GM12865 (cell line): Measurements from ENCODE around the gene ZBTB12.

Experiments
- DNase-seq: peaks from one replicate; pipeline ENCODE4 v3.0.0; 2010; ENCODE audit warnings: low read depth
- H3K4me3 ChIP-seq: 2 replicates; pipeline ENCODE4 v1.5.1; 2011; ENCODE audit warnings: mild to moderate bottlenecking, low read depth, low read length, control low read depth
- TF ChIP-seq, protein P1 (sequence below): IDR thresholded peaks from 2 replicates; pipeline ENCODE4 v1.5.1; 2011; ENCODE audit warnings: low read length, control low read depth, low read depth, inconsistent platforms; ENCODE audit not compliant: insufficient read depth; ENCODE audit errors: missing control alignments

Gene ZBTB12

DNA sequence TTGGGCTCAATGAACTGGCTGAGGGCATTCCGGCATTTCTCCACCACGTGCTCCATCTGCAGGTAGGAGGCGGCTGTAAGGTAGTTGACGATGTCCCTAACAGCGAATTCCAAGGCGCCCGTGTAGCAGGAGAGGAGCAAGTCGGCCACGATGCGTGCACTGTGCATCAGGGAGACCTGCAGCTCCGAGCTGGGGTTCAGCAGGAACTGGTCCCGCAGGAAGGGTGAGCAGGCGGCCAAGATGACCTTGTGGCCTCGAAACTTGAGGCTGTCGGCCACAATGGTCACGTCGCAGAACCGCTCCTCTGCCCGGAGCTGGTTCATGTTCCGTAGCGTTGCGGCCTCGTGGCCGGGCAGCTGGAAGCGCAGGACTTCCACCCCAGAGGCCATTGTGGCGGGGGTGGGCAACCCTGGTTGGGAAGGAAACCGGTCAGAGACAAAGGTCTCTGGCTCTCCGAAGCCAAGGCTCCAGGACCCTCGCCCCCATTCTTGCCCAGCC is 920 bp downstream of the ZBTB12 start:
- no peak for DNase-seq
- TF ChIP-seq, protein P1, sequence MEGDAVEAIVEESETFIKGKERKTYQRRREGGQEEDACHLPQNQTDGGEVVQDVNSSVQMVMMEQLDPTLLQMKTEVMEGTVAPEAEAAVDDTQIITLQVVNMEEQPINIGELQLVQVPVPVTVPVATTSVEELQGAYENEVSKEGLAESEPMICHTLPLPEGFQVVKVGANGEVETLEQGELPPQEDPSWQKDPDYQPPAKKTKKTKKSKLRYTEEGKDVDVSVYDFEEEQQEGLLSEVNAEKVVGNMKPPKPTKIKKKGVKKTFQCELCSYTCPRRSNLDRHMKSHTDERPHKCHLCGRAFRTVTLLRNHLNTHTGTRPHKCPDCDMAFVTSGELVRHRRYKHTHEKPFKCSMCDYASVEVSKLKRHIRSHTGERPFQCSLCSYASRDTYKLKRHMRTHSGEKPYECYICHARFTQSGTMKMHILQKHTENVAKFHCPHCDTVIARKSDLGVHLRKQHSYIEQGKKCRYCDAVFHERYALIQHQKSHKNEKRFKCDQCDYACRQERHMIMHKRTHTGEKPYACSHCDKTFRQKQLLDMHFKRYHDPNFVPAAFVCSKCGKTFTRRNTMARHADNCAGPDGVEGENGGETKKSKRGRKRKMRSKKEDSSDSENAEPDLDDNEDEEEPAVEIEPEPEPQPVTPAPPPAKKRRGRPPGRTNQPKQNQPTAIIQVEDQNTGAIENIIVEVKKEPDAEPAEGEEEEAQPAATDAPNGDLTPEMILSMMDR: no peak
- peak overlapping the region; percentile 62 for H3K4me3 ChIP-seq

DNA sequence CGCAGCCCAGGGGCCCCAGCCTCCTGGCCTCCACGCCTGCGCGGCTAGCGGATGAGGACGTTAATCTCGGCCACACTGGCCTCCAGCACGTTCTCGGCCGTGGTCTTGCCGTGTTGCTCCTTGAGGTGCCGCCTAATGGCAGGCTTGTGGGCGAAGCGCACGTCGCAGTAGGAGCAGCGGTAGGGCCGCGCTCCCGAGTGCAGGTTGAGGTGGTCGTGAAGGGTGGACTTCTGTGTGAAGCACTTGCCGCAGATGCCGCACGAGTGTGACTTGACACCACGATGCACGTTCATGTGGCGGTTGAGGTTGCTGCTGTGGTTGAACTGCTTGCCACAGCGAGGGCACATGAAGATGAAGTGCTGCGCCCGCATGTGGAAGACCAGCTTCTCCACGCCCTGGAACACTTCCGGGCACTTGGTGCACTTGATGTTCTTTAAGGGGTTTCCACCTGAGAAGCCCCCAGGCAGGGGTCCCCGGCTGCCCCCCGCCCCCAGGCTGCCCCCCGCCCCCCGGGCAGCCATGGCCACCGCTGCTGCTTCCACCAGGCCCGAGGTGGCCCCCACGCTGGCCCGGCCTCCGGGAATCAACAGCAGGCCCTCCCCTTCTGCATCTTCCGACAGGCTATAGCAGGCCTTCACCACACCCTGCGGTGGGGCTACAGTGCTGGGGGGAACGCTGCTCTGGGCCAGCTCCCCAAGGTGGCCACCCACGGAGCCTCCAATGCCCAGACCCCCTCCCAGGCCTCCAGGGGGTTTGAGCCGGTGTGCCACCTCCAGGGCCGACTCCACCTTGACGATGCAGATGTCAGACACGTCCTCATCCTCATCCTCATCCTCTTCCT is 1.8 kb downstream of the ZBTB12 start:
- DNase-seq: no peak
- H3K4me3 ChIP-seq: no peak overlapping the region
- TF ChIP-seq, protein P1: no peak

DNA sequence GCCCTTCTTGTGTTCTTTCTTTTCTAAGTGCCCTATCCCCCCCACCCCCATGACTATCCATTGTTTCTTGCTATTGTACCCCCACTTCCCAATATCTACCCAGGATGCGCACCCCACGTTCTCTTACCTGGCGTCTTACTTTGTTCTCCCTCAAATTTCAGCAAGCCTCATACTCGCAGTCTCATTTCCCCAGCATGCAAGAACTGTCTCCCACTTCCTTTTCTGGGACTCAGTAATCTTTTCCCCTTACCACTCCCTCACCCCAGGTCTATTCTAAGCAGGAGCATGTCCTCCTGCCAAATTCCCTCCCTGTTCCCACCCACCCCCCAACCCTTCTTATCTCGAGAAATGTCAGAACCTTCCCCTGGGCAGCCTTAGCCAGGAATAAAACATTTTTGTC is 2.7 kb downstream of the ZBTB12 start:
- TF ChIP-seq, protein P1: no peak

DNA sequence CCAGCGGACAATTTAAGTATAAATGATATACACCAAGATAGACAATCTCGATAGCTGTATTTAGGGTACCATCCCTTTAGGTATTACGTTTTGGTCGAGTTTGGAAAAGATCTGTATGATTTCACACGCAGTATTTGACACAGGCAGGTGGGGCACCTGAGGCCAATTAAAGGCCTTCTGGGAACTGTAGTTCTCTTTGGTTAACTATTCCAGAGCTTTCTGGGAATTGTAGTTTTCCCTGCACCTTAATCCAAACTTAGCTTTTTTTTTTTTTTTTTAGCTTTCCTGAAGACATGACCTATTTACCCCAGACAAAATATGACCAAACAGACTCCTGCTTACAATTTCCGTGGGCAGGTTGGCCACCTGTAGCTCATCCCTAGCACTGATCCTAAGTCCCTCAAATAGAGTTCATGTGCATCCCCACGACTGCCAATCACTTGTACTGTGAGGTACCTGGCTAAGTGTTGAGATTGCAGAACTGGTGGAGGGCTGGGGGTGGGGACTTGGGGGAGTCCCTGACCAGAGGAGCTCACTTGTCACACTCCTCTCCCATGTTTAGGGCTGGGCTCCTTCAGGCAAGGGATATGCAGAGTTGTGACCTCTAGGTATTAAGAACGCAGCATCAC is 3.4 kb downstream of the ZBTB12 start:
- TF ChIP-seq, protein P1: peak; percentile 0
- DNase-seq: peak; percentile 65
- peak overlapping the region; percentile 91 for H3K4me3 ChIP-seq

More for the DNA sequence above, 2.7 kb downstream of the ZBTB12 start:
- no peak for DNase-seq
- H3K4me3 ChIP-seq: no peak overlapping the region

DNA sequence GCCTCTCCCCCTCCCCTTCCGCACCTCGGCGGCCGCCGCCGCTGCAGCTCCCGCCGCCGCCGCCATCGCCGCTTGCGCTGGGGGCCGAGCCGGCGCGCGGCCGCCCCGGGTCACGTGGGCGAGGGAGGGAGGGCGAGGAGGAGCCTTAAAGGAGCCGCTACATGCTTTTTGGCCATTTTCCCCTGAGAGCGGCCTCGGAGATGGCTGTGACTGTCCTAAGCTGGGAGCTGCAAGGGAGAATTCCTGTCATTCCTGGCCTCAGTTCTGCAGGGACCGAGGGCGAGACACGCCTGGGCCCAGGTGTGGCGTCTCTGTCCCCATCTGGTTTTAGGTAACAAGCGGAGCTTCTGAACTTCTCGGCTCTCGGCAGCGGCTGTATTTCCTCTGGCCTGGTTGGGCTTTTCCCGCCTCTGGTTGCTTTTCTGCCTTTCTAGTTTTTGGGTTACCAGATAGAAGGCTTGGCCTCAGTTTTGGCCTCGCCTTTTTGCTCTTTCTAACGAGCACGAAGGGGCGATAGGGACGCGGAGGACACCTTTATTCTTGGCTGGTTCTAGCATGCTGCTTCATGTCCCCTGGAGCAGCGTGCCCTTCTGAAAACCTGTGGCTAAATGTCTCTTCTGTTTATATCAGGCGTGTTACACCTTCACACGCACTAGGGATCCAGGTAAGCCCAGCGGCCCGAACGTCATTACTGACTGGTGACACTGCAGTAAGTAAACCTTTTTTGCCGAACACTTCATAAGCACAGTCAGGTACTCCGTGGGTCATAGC is 4.1 kb downstream of the ZBTB12 start, which contains the start of gene EHMT2:
Gene EHMT2 (minus strand): TSS at position 87 of the 771 bp plus-strand sequence. CDS start 21 bp downstream, at position 66.
- TF ChIP-seq, protein P1: no peak

DNA sequence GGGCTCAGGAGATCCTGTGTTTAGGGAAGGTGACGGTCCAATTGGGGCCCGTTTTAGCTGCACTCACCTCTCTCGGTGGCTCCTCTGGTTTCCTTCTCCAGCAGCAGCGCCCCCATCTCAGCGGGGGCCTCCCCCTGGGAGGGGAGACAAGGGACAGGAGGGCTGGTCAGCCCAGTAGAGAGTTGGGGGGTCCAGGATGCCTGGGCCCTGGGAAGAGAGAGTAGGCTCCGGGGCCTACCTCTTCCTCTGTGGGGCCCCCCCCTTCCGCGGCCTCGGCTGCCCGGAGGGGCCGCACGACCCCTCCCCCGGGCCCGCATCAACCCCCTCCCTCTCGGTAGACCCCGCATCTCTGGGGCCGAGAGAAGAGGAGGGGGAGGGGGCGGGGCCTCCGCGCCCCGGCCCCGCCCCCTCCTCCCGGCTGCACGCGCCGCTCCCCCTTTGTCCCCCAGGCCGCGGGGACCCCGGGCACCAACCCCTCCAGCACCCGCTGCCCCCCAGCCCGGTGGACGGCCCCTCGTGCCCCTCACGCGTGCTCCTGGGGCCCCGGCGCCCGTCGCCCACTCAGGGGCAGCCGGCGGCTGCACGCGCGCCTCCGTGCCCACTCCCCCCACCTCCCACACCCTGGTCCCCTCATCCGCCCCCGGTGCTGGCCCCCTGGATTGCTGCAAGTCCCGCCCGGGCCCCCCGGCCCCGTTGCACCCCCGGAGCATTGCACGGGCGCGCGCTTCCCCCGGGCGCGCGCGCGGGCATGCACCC is 4.9 kb downstream of the ZBTB12 start:
- DNase-seq: no peak
- peak overlapping the region; percentile 78 for H3K4me3 ChIP-seq
- TF ChIP-seq, protein P1: no peak

More for the DNA sequence above, 4.1 kb downstream of the ZBTB12 start, which contains the start of gene EHMT2:
- H3K4me3 ChIP-seq: peak within 1 kb of the TSS; percentile 91
- DNase-seq: peak; percentile 89
